HCT116 (cell line): ENCODE measurements around the gene ACTN3. TPM values are rescaled to one million over a fixed set of nuclear protein-coding genes. Genes with fewer than 3 reads are reported as not detected.

Source experiments
- ATAC-seq: fragments of 200-7000 bp; cut with Tn5 transposase; 2 replicates; pipeline ENCODE4 v1.9.1; 2020; ENCODE audit warnings: mild to moderate bottlenecking, moderate library complexity
- BruUV-seq: library from RNA; stranded (reverse); fragments of 400-500 nt; replicated peaks from 2 replicates; lab custom pipeline; 2021; lab: Mats Ljungman, UMichigan
- CTCF ChIA-PET: fragments of 300-600 bp; sonication (Branson Sonifier 250); formaldehyde crosslinking; loops from one replicate; lab custom pipeline; 2021; ENCODE audit warnings: antibody characterized with exemption; lab: Charles Lee
- POLR2A ChIA-PET: fragments of 300-600, 350-600 bp; sonication (Branson Sonifier 250); formaldehyde crosslinking; loops from one replicate; lab custom pipeline; 2021; ENCODE audit warnings: antibody characterized with exemption; lab: Charles Lee
- RAD21 ChIA-PET, 2 experiments: fragments of 300-600 bp; sonication (Branson Sonifier 250); formaldehyde crosslinking; loops; one replicate each; lab custom pipeline; 2023; ENCODE audit warnings: low total read pairs in 2 of 2; ENCODE audit not compliant: uncharacterized antibody in 2 of 2, unreplicated experiment in 2 of 2, low non-redundant PET in 1 of 2; lab: Charles Lee
- DNase-seq: peaks from one replicate; pipeline ENCODE4 v3.0.0-alpha.2; 2010; ENCODE audit warnings: low read depth, low spot score
- H2AFZ ChIP-seq: fragments of 200-600 bp; shearing (Covaris generic), sonication (generic); 2 replicates; pipeline ENCODE4 v1.6.1; 2017; ENCODE audit warnings: low read depth, mixed run types, mixed read lengths, antibody characterized with exemption, low read length; ENCODE audit not compliant: poor library complexity, severe bottlenecking
- H3K27ac ChIP-seq: 2 replicates; pipeline ENCODE4 v1.5.1; 2012; ENCODE audit warnings: low read depth, low read length
- H3K27me3 ChIP-seq: fragments of 200-600 bp; sonication (generic); 2 replicates; pipeline ENCODE4 v1.6.1; 2016; ENCODE audit warnings: mixed run types, low read length, mixed read lengths; ENCODE audit not compliant: insufficient read depth
- H3K36me3 ChIP-seq, 2 experiments: fragments of 200-500 bp in 1 of 2; fragments of 200-600 bp in 1 of 2; sonication (Bioruptor generic) in 1 of 2; sonication (generic) in 1 of 2; 2 replicates each; pipeline versions ENCODE4 v1.5.1 to v1.6.1; 2014 to 2016; ENCODE audit warnings: low read length in 2 of 2, inconsistent platforms in 1 of 2, mixed read lengths in 1 of 2, mixed run types in 1 of 2; ENCODE audit not compliant: insufficient read depth in 2 of 2, control insufficient read depth in 1 of 2
- H3K4me1 ChIP-seq, 2 experiments: fragments of 200-600 bp in 1 of 2; sonication (generic) in 1 of 2; 2 replicates each; pipeline versions ENCODE4 v1.5.1 to v1.6.1; 2012 to 2017; ENCODE audit warnings: low read length in 2 of 2, inconsistent platforms in 1 of 2, mild to moderate bottlenecking in 1 of 2, mixed read lengths in 1 of 2, mixed run types in 1 of 2, moderate library complexity in 1 of 2; ENCODE audit not compliant: insufficient read depth in 2 of 2, control insufficient read depth in 1 of 2
- H3K4me2 ChIP-seq: fragments of 200-600 bp; sonication (generic); 2 replicates; pipeline ENCODE4 v1.6.1; 2017; ENCODE audit warnings: mixed run types, low read length, mixed read lengths
- H3K4me3 ChIP-seq, 2 experiments: fragments of 200-600 bp in 1 of 2; sonication (generic) in 1 of 2; replicated peaks in 1 of 2; 2 replicates each; pipeline ENCODE4 v1.5.1; 2011 to 2016; ENCODE audit warnings: low read length in 2 of 2, control low read depth in 1 of 2, low read depth in 1 of 2, mild to moderate bottlenecking in 1 of 2, mixed read lengths in 1 of 2, mixed run types in 1 of 2
- H3K79me2 ChIP-seq: fragments of 200-600 bp; sonication (generic); 2 replicates; pipeline ENCODE4 v1.6.1; 2017; ENCODE audit warnings: mild to moderate bottlenecking, mixed run types, low read length, moderate library complexity, mixed read lengths; ENCODE audit not compliant: insufficient read depth
- H3K9ac ChIP-seq: fragments of 200-600 bp; sonication (generic); 2 replicates; pipeline ENCODE4 v1.6.1; 2016; ENCODE audit warnings: low read length, mixed read lengths
- H3K9me2 ChIP-seq: fragments of 200-600 bp; sonication (generic), shearing (Covaris generic); 2 replicates; pipeline ENCODE4 v1.6.1; 2017; ENCODE audit warnings: mixed run types, mild to moderate bottlenecking, moderate library complexity; ENCODE audit not compliant: insufficient read depth
- H3K9me3 ChIP-seq, 2 experiments: fragments of 200-500 bp in 1 of 2; fragments of 200-600 bp in 1 of 2; sonication (Bioruptor generic) in 1 of 2; sonication (generic) in 1 of 2; 2 replicates each; pipeline ENCODE4 v1.6.1; 2014 to 2017; ENCODE audit warnings: low read length in 2 of 2, mixed read lengths in 2 of 2, inconsistent platforms in 1 of 2, low read depth in 1 of 2, mild to moderate bottlenecking in 1 of 2, mixed run types in 1 of 2, moderate library complexity in 1 of 2; ENCODE audit not compliant: control insufficient read depth in 1 of 2, insufficient read depth in 1 of 2
- H4K20me1 ChIP-seq: fragments of 200-600 bp; sonication (generic), shearing (Covaris generic); 2 replicates; pipeline ENCODE4 v1.6.1; 2017; ENCODE audit warnings: mixed run types, mild to moderate bottlenecking, moderate library complexity; ENCODE audit not compliant: insufficient read depth
- CEBPB ChIP-seq: IDR thresholded peaks from 2 replicates; pipeline ENCODE4 v1.6.1; 2012; ENCODE audit warnings: low read depth
- EZH2phosphoT487 ChIP-seq: fragments of 200-600 bp; IDR thresholded peaks from 2 replicates; pipeline ENCODE4 v1.6.1; 2018; ENCODE audit warnings: antibody characterized with exemption, borderline replicate concordance
- JUND ChIP-seq: IDR thresholded peaks from 2 replicates; pipeline ENCODE4 v1.6.1; 2012
- POLR2AphosphoS5 ChIP-seq: IDR thresholded peaks from 2 replicates; pipeline ENCODE4 v1.6.1; 2011; ENCODE audit warnings: mild to moderate bottlenecking, low read depth, low read length, moderate library complexity
- RAD21 ChIP-seq: IDR thresholded peaks from 2 replicates; pipeline ENCODE4 v1.6.1; 2012; ENCODE audit warnings: low read depth, mild to moderate bottlenecking
- SIN3A ChIP-seq: IDR thresholded peaks from 2 replicates; pipeline ENCODE4 v1.6.1; 2012; ENCODE audit warnings: low read depth
- SRF ChIP-seq: IDR thresholded peaks from 2 replicates; pipeline ENCODE4 v1.6.1; 2012; ENCODE audit warnings: low read depth
- ZFX ChIP-seq: fragments of 450-650 bp; IDR thresholded peaks from 2 replicates; pipeline ENCODE4 v1.6.1; 2017
- intact Hi-C: fragments of 100-400 bp; cut with micrococcal nuclease; formaldehyde crosslinking; loops from 2 replicates; pipeline ENCODE4 v1.10.0; 2022
- total RNA-seq: library from RNA; stranded (reverse); gene quantifications from one replicate; pipeline ENCODE4 v1.2.1, GENCODE V29; 2021; ENCODE audit not compliant: unreplicated experiment
- TF ChIP-seq, protein P1 (sequence below): IDR thresholded peaks from 2 replicates; pipeline ENCODE4 v1.6.1; 2011; ENCODE audit warnings: mild to moderate bottlenecking, low read length, moderate library complexity; ENCODE audit not compliant: insufficient replicate concordance; ENCODE audit errors: extremely low read depth
- TF ChIP-seq, protein P2 (sequence below): IDR thresholded peaks from 2 replicates; pipeline ENCODE4 v1.6.1; 2012
- TF ChIP-seq, protein P3 (sequence below): IDR thresholded peaks from 2 replicates; pipeline ENCODE4 v1.6.1; 2012; ENCODE audit warnings: low read depth
- TF ChIP-seq, protein P4 (sequence below): IDR thresholded peaks from 2 replicates; pipeline ENCODE4 v1.6.1; 2012

Gene ACTN3
- total RNA-seq, 1 experiment from 2014 or later: not detected

DNA sequence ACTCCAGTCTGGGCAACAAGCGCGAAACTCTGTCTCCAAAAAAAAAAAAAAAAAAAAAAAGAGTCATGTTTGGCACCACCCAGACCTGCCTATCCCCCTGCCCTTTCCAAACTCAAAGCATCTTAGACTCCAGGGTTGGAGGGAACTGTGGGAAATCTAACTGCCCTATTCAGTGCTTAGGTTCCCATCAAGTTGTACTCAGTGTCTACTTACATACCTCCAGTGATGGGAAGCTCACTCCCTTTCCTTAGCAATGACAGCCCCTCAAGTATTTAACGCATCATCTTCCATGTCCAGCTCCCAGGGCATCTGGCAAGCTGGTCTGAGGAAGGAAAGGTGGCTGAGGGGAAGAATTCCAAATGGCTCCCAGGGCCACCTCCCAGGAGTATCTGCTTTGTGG, 3.0 kb downstream of the ACTN3 start:
- ChIA-PET RAD21 (no interaction called here), POLR2A (interaction anchor here (1.1 kb wide), 1 partner anchor 12 kb away, joined by 3 read pairs; no protein-coding TSS in a partner anchor), CTCF (no interaction called here)
- H2AFZ ChIP-seq: no peak overlapping the region
- no peak overlapping the region for H3K27ac ChIP-seq
- no peaks in the 10 kb centered on the region for H3K9me3 ChIP-seq
- no peaks in the 10 kb centered on the region for H4K20me1 ChIP-seq
- no peaks in the 10 kb centered on the region for H3K27me3 ChIP-seq
- no peaks in the 10 kb centered on the region for H3K36me3 ChIP-seq
- H3K79me2 ChIP-seq: no peaks in the 10 kb centered on the region
- H3K4me3 ChIP-seq: no peak overlapping the region
- H3K4me2 ChIP-seq: no peak overlapping the region
- H3K9me2 ChIP-seq: no peaks in the 10 kb centered on the region
- ATAC-seq: no peak
- H3K4me1 ChIP-seq: peaks cover 0 to 12% of the 10 kb centered on the region in 2 experiments; a peak in 2 of 4 replicates
- TF ChIP-seq JUND (no peak), SRF (no peak), POLR2AphosphoS5 (no peak), ZFX (no peak), RAD21 (no peak)
- TF ChIP-seq, protein P1, sequence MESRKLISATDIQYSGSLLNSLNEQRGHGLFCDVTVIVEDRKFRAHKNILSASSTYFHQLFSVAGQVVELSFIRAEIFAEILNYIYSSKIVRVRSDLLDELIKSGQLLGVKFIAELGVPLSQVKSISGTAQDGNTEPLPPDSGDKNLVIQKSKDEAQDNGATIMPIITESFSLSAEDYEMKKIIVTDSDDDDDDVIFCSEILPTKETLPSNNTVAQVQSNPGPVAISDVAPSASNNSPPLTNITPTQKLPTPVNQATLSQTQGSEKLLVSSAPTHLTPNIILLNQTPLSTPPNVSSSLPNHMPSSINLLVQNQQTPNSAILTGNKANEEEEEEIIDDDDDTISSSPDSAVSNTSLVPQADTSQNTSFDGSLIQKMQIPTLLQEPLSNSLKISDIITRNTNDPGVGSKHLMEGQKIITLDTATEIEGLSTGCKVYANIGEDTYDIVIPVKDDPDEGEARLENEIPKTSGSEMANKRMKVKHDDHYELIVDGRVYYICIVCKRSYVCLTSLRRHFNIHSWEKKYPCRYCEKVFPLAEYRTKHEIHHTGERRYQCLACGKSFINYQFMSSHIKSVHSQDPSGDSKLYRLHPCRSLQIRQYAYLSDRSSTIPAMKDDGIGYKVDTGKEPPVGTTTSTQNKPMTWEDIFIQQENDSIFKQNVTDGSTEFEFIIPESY: no peak
- TF ChIP-seq, protein P2, sequence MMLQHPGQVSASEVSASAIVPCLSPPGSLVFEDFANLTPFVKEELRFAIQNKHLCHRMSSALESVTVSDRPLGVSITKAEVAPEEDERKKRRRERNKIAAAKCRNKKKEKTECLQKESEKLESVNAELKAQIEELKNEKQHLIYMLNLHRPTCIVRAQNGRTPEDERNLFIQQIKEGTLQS: no peak
- no peak for DNase-seq
- H3K9ac ChIP-seq: no peak overlapping the region
- intact Hi-C loops: no loop called here
- no TSS peak for BruUV-seq

DNA sequence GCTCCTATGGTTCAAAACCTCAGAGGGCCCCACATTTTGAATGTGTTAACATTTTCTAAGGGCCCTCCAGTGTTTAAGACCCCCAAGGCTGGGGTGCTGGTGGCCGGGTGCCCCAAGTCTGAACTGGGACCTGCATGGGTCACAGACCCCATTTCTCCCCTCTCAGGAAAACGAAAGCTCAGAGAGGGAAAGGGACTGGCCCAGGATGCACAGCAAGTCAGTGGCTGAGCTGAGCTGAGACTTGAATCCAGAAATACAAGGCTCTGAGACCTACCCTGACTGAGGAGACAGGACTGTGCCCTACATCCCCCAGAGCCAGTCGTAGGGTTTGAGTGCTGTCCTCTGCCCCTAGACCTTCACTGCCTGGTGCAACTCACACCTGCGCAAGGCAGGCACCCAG, 4.2 kb downstream of the ACTN3 start:
- ChIA-PET RAD21 (no interaction called here), CTCF (no interaction called here), POLR2A (no interaction called here)
- DNase-seq (no peak), ATAC-seq (no peak)
- no peak overlapping the region for H3K27ac ChIP-seq
- no peaks in the 10 kb centered on the region for H3K9me2 ChIP-seq
- peaks cover 0 to 6% of the 10 kb centered on the region in 2 experiments; a peak in 2 of 4 replicates for H3K4me1 ChIP-seq
- H3K36me3 ChIP-seq: no peaks in the 10 kb centered on the region
- no peaks in the 10 kb centered on the region for H3K27me3 ChIP-seq
- H3K9me3 ChIP-seq: no peaks in the 10 kb centered on the region
- no peaks in the 10 kb centered on the region for H4K20me1 ChIP-seq
- no peaks in the 10 kb centered on the region for H3K79me2 ChIP-seq
- intact Hi-C loops: no loop called here
- no peak overlapping the region for H2AFZ ChIP-seq
- no peak overlapping the region for H3K9ac ChIP-seq
- no peak overlapping the region for H3K4me2 ChIP-seq
- no TSS peak for BruUV-seq
- no peak overlapping the region for H3K4me3 ChIP-seq
- no peak for TF ChIP-seq JUND
- TF ChIP-seq EZH2phosphoT487: no peak
- TF ChIP-seq, protein P1: no peak
- TF ChIP-seq CEBPB: no peak
- no peak for TF ChIP-seq SRF
- TF ChIP-seq SIN3A: no peak
- TF ChIP-seq, protein P3, sequence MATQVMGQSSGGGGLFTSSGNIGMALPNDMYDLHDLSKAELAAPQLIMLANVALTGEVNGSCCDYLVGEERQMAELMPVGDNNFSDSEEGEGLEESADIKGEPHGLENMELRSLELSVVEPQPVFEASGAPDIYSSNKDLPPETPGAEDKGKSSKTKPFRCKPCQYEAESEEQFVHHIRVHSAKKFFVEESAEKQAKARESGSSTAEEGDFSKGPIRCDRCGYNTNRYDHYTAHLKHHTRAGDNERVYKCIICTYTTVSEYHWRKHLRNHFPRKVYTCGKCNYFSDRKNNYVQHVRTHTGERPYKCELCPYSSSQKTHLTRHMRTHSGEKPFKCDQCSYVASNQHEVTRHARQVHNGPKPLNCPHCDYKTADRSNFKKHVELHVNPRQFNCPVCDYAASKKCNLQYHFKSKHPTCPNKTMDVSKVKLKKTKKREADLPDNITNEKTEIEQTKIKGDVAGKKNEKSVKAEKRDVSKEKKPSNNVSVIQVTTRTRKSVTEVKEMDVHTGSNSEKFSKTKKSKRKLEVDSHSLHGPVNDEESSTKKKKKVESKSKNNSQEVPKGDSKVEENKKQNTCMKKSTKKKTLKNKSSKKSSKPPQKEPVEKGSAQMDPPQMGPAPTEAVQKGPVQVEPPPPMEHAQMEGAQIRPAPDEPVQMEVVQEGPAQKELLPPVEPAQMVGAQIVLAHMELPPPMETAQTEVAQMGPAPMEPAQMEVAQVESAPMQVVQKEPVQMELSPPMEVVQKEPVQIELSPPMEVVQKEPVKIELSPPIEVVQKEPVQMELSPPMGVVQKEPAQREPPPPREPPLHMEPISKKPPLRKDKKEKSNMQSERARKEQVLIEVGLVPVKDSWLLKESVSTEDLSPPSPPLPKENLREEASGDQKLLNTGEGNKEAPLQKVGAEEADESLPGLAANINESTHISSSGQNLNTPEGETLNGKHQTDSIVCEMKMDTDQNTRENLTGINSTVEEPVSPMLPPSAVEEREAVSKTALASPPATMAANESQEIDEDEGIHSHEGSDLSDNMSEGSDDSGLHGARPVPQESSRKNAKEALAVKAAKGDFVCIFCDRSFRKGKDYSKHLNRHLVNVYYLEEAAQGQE: no peak
- TF ChIP-seq, protein P4, sequence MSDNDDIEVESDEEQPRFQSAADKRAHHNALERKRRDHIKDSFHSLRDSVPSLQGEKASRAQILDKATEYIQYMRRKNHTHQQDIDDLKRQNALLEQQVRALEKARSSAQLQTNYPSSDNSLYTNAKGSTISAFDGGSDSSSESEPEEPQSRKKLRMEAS: no peak
